Stimulated activated naive CD8-positive, alpha-beta T cell treated with anti-CD3 and anti-CD28 coated beads, Interleukin-15, Interleukin-2, amounts not matched to agents 100 ng/mL and 50 ng/mL, for 24 hours (primary cell): ENCODE data around the gene HOXB2.

Source experiments
- H3K27ac Mint-ChIP-seq: one replicate; pipeline ENCODE4 v1.8.0; 2021; ENCODE audit warnings: mild to moderate bottlenecking, mixed read lengths
- H3K27me3 Mint-ChIP-seq: one replicate; pipeline ENCODE4 v1.8.0; 2021; ENCODE audit warnings: mixed read lengths
- H3K36me3 Mint-ChIP-seq: one replicate; pipeline ENCODE4 v1.8.0; 2021; ENCODE audit warnings: low read depth, mixed read lengths
- H3K4me1 Mint-ChIP-seq: one replicate; pipeline ENCODE4 v1.8.0; 2021; ENCODE audit warnings: low read depth, mixed read lengths
- H3K4me3 Mint-ChIP-seq: one replicate; pipeline ENCODE4 v1.8.0; 2021; ENCODE audit warnings: mild to moderate bottlenecking, mixed read lengths
- H3K9me3 Mint-ChIP-seq: one replicate; pipeline ENCODE4 v1.8.0; 2021; ENCODE audit warnings: mixed read lengths

HOXB2 gene

GRCh38 chr17:48500435-48501426 is 44.2 kb downstream of the HOXB2 start:
- Mint-ChIP-seq H3K36me3 (no peaks in the 10 kb centered on the region), H3K4me1 (peaks cover 8% of the 10 kb centered on the region), H3K9me3 (no peaks in the 10 kb centered on the region), H3K27ac (no peak overlapping the region), H3K27me3 (peaks cover 43% of the 10 kb centered on the region), H3K4me3 (no peak overlapping the region)

GRCh38 chr17:48499735-48500434 is 45.0 kb downstream of the HOXB2 start:
- H3K4me3 Mint-ChIP-seq, result no peak overlapping the region
- no peaks in the 10 kb centered on the region for H3K9me3 Mint-ChIP-seq
- no peaks in the 10 kb centered on the region for H3K4me1 Mint-ChIP-seq
- H3K27me3 Mint-ChIP-seq, result peaks cover 40% of the 10 kb centered on the region
- H3K36me3 Mint-ChIP-seq, result no peaks in the 10 kb centered on the region
- no peak overlapping the region for H3K27ac Mint-ChIP-seq

GRCh38 chr17:48499248-48499647 is 45.7 kb downstream of the HOXB2 start:
- Mint-ChIP-seq H3K4me1 (no peaks in the 10 kb centered on the region), H3K4me3 (no peak overlapping the region), H3K36me3 (no peaks in the 10 kb centered on the region), H3K27me3 (peaks cover 46% of the 10 kb centered on the region), H3K27ac (no peak overlapping the region), H3K9me3 (no peaks in the 10 kb centered on the region)

GRCh38 chr17:48498164-48498850 is 46.6 kb downstream of the HOXB2 start:
- H3K4me3 Mint-ChIP-seq, result no peak overlapping the region
- H3K9me3 Mint-ChIP-seq, result no peaks in the 10 kb centered on the region
- no peaks in the 10 kb centered on the region for H3K36me3 Mint-ChIP-seq
- H3K4me1 Mint-ChIP-seq, result no peaks in the 10 kb centered on the region
- H3K27ac Mint-ChIP-seq, result no peak overlapping the region
- H3K27me3 Mint-ChIP-seq, result peaks cover 51% of the 10 kb centered on the region

GRCh38 chr17:48497103-48497502 is 47.8 kb downstream of the HOXB2 start:
- peaks cover 47% of the 10 kb centered on the region for H3K27me3 Mint-ChIP-seq
- H3K36me3 Mint-ChIP-seq, result no peaks in the 10 kb centered on the region
- no peak overlapping the region for H3K27ac Mint-ChIP-seq

GRCh38 chr17:48494335-48494734 is 50.6 kb downstream of the HOXB2 start:
- no peak overlapping the region for H3K27ac Mint-ChIP-seq
- H3K4me1 Mint-ChIP-seq, result peaks cover 12% of the 10 kb centered on the region
- H3K4me3 Mint-ChIP-seq, result no peak overlapping the region
- H3K36me3 Mint-ChIP-seq, result no peaks in the 10 kb centered on the region
- H3K9me3 Mint-ChIP-seq, result no peaks in the 10 kb centered on the region
- peaks cover 46% of the 10 kb centered on the region for H3K27me3 Mint-ChIP-seq

More at GRCh38 chr17:48497103-48497502, 47.8 kb downstream of the HOXB2 start:
- H3K9me3 Mint-ChIP-seq, result no peaks in the 10 kb centered on the region
- H3K4me3 Mint-ChIP-seq, result no peak overlapping the region
- peaks cover 5% of the 10 kb centered on the region for H3K4me1 Mint-ChIP-seq
